ENCODE results near the gene SPI1.

DNA sequence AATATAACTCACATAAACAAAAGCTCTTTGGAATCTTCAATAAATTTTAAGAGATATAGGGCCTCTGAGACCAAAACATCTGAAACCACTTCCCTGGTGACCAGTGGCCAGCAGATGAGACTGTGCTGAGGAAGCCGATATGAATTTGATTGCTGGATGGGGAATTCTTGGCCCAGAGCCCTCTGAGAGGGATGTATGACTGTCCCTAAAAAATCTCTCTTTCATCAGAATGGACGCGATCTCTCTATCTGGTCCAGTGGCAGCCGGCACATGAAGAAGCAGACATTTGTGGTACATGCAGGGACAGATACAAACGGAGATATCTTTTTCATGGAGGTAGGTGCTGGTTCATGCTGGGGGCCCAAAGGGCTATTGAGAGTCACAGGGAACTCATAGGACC lies 63.4 kb downstream of the SPI1 start:
- TF ChIP-seq, protein P1, sequence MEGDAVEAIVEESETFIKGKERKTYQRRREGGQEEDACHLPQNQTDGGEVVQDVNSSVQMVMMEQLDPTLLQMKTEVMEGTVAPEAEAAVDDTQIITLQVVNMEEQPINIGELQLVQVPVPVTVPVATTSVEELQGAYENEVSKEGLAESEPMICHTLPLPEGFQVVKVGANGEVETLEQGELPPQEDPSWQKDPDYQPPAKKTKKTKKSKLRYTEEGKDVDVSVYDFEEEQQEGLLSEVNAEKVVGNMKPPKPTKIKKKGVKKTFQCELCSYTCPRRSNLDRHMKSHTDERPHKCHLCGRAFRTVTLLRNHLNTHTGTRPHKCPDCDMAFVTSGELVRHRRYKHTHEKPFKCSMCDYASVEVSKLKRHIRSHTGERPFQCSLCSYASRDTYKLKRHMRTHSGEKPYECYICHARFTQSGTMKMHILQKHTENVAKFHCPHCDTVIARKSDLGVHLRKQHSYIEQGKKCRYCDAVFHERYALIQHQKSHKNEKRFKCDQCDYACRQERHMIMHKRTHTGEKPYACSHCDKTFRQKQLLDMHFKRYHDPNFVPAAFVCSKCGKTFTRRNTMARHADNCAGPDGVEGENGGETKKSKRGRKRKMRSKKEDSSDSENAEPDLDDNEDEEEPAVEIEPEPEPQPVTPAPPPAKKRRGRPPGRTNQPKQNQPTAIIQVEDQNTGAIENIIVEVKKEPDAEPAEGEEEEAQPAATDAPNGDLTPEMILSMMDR (IDR thresholded peaks at IDR 0.05): no peak
- no peak for TF ChIP-seq POLR2AphosphoS5 (IDR thresholded peaks at IDR 0.05; ENCODE audit: low read depth, low read length)
